CD8-positive, alpha-beta memory T cell (primary cell): ENCODE measurements around the gene NUBPL. TPM values are rescaled to one million over a fixed set of nuclear protein-coding genes. Genes with fewer than 3 reads are reported as not detected.
"Not testable (repeated sequence)": the region's sequence is repeated elsewhere in the genome, so short reads cannot be mapped to it uniquely, and the experiment has no call there.

ENCODE experiments used
- CTCF ChIA-PET: fragments of 350-600 bp; sonication (Branson Sonifier 250); formaldehyde crosslinking; loops from one replicate; lab custom pipeline; 2021; ENCODE audit warnings: antibody characterized with exemption; lab: Charles Lee
- POLR2A ChIA-PET: fragments of 350-600 bp; sonication (Branson Sonifier 250); formaldehyde crosslinking; loops from one replicate; lab custom pipeline; 2021; ENCODE audit warnings: antibody characterized with exemption; lab: Charles Lee
- DNase-seq, 5 donors: peaks; one replicate each; pipeline versions ENCODE4 v3.0.0 to v3.0.0-alpha.2; 2020 to 2022; ENCODE audit warnings: mixed read lengths in 1 of 5
- H3K27ac ChIP-seq: one replicate; pipeline ENCODE4 v1.7.0; 2013; ENCODE audit warnings: low read depth, mild to moderate bottlenecking, low read length, moderate library complexity
- H3K27me3 ChIP-seq: 2 replicates; pipeline ENCODE4 v1.7.0; 2013; ENCODE audit warnings: low read length, mild to moderate bottlenecking; ENCODE audit not compliant: insufficient read depth, poor library complexity, severe bottlenecking
- H3K36me3 ChIP-seq: 2 replicates; pipeline ENCODE4 v1.7.0; 2013; ENCODE audit warnings: mild to moderate bottlenecking, low read length, moderate library complexity; ENCODE audit not compliant: insufficient read depth
- H3K4me1 ChIP-seq: 2 replicates; pipeline ENCODE4 v1.7.0; 2013; ENCODE audit warnings: mild to moderate bottlenecking, low read length, moderate library complexity; ENCODE audit not compliant: insufficient read depth
- H3K4me3 ChIP-seq: 2 replicates; pipeline ENCODE4 v1.7.0; 2013; ENCODE audit warnings: mild to moderate bottlenecking, low read length
- H3K9me3 ChIP-seq: 2 replicates; pipeline ENCODE4 v1.7.0; 2013; ENCODE audit warnings: mild to moderate bottlenecking, low read length
- H3K27ac Mint-ChIP-seq, 8 donors: one replicate each; pipeline ENCODE4 v1.8.0; 2020 to 2021; ENCODE audit warnings: mixed read lengths in 8 of 8, mild to moderate bottlenecking in 6 of 8, inconsistent platforms in 3 of 8, moderate library complexity in 3 of 8
- H3K27me3 Mint-ChIP-seq, 2 donors: one replicate each; pipeline ENCODE4 v1.8.0; 2020 to 2021; ENCODE audit warnings: mixed read lengths in 2 of 2, mild to moderate bottlenecking in 1 of 2, moderate library complexity in 1 of 2
- H3K36me3 Mint-ChIP-seq, 3 donors: one replicate each; pipeline ENCODE4 v1.8.0; 2020 to 2021; ENCODE audit warnings: mixed read lengths in 3 of 3, inconsistent platforms in 1 of 3, mild to moderate bottlenecking in 1 of 3
- H3K4me1 Mint-ChIP-seq, 3 donors: one replicate each; pipeline ENCODE4 v1.8.0; 2020 to 2021; ENCODE audit warnings: mixed read lengths in 3 of 3, inconsistent platforms in 1 of 3, mild to moderate bottlenecking in 1 of 3
- H3K4me3 Mint-ChIP-seq, 7 donors: one replicate each; pipeline ENCODE4 v1.8.0; 2020 to 2021; ENCODE audit warnings: mixed read lengths in 7 of 7, mild to moderate bottlenecking in 6 of 7, moderate library complexity in 4 of 7, inconsistent platforms in 2 of 7
- H3K9me3 Mint-ChIP-seq, 5 donors: one replicate each; pipeline ENCODE4 v1.8.0; 2020 to 2022; ENCODE audit warnings: mixed read lengths in 5 of 5, mild to moderate bottlenecking in 3 of 5, moderate library complexity in 2 of 5, inconsistent platforms in 1 of 5
- polyA plus RNA-seq: library from polyadenylated mRNA; unstranded; fragments of 300-500 nt; fragmentation: Illumina TruSeq; gene quantifications from one replicate; pipeline ENCODE4 v1.2.3, GENCODE V29; 2021
- total RNA-seq, 2 experiments: library from RNA; stranded (reverse); gene quantifications; one replicate each; pipeline ENCODE4 v1.2.3, GENCODE V29; 2021

The NUBPL gene
- total and polyA plus RNA-seq, 3 experiments from 2014 or later, result 5.2 to 13.0 (median 10.9) TPM

DNA sequence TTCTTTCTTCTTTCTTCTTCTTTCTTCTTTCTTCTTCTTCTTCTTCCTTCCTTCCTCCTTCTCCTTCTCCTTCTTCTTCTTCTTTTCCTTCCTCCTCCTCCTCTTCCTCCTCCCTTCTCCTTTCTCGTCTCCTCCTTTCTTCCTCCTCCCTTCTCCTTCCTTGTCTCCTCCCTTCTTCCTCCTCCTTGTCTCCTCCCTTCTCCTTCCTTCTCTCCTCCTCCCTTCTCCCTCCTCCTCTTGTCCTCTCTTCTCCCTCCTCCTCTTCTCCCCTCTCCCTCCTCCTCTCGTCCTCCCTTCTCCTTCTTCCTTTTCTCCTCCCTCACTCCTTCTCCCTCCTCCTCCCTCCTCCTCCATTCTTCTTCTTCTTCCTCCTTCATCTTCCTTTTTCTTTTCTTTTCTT, 44.5 kb downstream of the NUBPL start:
- Mint-ChIP-seq H3K27me3 (no peaks in the 10 kb centered on the region), H3K36me3 (peaks cover 2 to 72% (median 33%) of the 10 kb centered on the region in 3 donors), H3K4me1 (peaks cover 0 to 5% (median 0%) of the 10 kb centered on the region in 3 donors), H3K4me3 (no peak overlapping the region), H3K9me3 (peaks cover 9 to 47% (median 10%) of the 10 kb centered on the region in 5 donors), H3K27ac (no peak overlapping the region)
- no peaks in the 10 kb centered on the region for H3K4me1 ChIP-seq
- H3K9me3 ChIP-seq, result no peaks in the 10 kb centered on the region
- H3K27ac ChIP-seq, result no peak overlapping the region
- no peak overlapping the region for H3K4me3 ChIP-seq
- no peaks in the 10 kb centered on the region for H3K36me3 ChIP-seq
- no peaks in the 10 kb centered on the region for H3K27me3 ChIP-seq
- no peak for DNase-seq
- CTCF ChIA-PET, result no interaction called here
- POLR2A ChIA-PET, result no interaction called here

DNA sequence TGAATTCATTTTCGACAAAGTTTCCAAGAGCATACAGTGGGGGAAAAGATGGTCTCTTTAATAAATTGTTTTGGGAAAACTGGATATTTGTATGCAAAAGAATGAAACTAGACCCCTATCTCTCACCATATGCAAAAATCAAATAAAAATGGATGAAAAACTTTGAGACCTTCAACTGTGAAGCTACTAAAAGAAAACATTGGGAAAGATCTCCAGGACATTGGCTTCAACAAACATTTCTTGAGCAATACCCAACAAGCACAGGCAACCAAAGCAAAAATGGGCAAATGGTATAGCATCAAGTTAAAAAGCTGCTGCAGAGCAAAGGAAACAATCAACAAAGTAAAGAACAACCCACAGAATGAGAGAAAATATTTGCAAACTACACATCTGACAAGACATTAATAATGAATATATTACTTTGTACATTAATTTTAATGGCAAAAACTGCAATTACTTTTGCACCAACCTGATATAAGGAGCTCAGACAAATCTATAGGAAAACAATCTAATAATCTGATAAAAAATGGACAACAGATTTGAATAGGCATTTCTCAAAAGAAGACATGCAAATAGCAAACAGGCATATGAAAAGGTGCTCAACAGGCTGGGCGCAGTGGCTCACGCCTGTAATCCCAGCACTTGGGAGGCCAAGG, 50.7 kb downstream of the NUBPL start:
- CTCF ChIA-PET, result no interaction called here
- Histone ChIP-seq H3K27ac (no peak overlapping the region), H3K4me3 (no peak overlapping the region), H3K36me3 (no peaks in the 10 kb centered on the region), H3K9me3 (no peaks in the 10 kb centered on the region), H3K4me1 (no peaks in the 10 kb centered on the region), H3K27me3 (no peaks in the 10 kb centered on the region)
- peaks cover 5 to 6% (median 6%) of the 10 kb centered on the region in 3 donors for H3K4me1 Mint-ChIP-seq
- DNase-seq, result no peak
- H3K4me3 Mint-ChIP-seq, result no peak overlapping the region
- no peak overlapping the region for H3K27ac Mint-ChIP-seq
- POLR2A ChIA-PET, result no interaction called here
- H3K36me3 Mint-ChIP-seq, result peaks cover 8 to 69% (median 20%) of the 10 kb centered on the region in 3 donors
- H3K9me3 Mint-ChIP-seq, result peaks cover 9 to 68% (median 25%) of the 10 kb centered on the region in 5 donors
- no peaks in the 10 kb centered on the region for H3K27me3 Mint-ChIP-seq

DNA sequence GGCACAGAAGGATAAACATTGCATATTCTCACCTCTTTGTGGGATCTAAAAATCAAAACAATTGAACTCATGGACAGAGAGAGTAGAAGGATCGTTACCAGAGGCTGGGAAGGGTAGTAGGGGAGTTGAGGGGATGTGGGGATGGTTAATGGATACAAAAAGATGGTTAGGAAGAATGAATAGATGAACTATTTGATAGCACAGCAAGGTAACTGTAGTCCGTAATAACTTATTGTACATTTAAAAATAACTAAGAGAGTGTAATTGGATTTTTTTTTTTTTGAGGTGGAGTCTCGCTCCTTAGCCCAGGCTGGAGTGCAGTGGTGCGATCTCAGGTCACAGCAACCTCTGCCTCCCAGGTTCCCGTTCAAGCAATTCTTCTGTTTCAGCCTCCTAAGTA, 52.0 kb downstream of the NUBPL start:
- Mint-ChIP-seq H3K27me3 (no peaks in the 10 kb centered on the region), H3K4me1 (peaks cover 0 to 12% (median 10%) of the 10 kb centered on the region in 3 donors), H3K27ac (no peak overlapping the region), H3K36me3 (peaks cover 8 to 70% (median 21%) of the 10 kb centered on the region in 3 donors), H3K4me3 (peak overlapping the region in 1 of 7 donors; percentile 8), H3K9me3 (peaks cover 17 to 68% (median 30%) of the 10 kb centered on the region in 5 donors)
- no peak overlapping the region for H3K27ac ChIP-seq
- no peaks in the 10 kb centered on the region for H3K4me1 ChIP-seq
- no peaks in the 10 kb centered on the region for H3K27me3 ChIP-seq
- H3K9me3 ChIP-seq, result no peaks in the 10 kb centered on the region
- CTCF ChIA-PET, result no interaction called here
- no peak for DNase-seq
- H3K36me3 ChIP-seq, result no peaks in the 10 kb centered on the region
- POLR2A ChIA-PET, result no interaction called here
- no peak overlapping the region for H3K4me3 ChIP-seq

DNA sequence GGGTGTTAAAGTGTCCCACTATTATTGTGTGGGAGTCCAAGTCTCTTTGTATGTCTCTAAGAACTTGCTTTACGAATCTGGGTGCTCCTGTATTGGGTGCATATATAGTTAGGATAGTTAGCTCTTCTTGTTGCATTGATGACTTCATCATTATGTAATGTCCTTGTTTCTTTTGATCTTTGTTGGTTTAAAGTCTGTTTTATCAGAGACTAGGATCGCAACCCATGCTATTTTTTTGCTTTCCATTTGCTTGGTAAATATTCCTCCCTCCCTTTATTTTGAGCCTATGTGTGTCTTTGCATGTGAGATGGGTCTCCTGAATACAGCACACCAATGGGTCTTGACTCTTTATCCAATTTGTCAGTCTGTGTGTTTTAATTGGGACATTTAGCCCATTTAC, 57.7 kb downstream of the NUBPL start:
- peaks cover 24 to 87% (median 69%) of the 10 kb centered on the region in 3 donors for H3K36me3 Mint-ChIP-seq
- H3K4me3 Mint-ChIP-seq, H3K36me3 ChIP-seq, H3K27ac ChIP-seq, H3K27me3 ChIP-seq, H3K4me3 ChIP-seq, H3K4me1 ChIP-seq, H3K27me3 Mint-ChIP-seq, DNase-seq, H3K9me3 ChIP-seq, H3K27ac Mint-ChIP-seq, CTCF ChIA-PET, POLR2A ChIA-PET: not testable (repeated sequence)
- H3K4me1 Mint-ChIP-seq, result peaks cover 0 to 24% (median 10%) of the 10 kb centered on the region in 3 donors
- H3K9me3 Mint-ChIP-seq, result peaks cover 26 to 78% (median 60%) of the 10 kb centered on the region in 5 donors

DNA sequence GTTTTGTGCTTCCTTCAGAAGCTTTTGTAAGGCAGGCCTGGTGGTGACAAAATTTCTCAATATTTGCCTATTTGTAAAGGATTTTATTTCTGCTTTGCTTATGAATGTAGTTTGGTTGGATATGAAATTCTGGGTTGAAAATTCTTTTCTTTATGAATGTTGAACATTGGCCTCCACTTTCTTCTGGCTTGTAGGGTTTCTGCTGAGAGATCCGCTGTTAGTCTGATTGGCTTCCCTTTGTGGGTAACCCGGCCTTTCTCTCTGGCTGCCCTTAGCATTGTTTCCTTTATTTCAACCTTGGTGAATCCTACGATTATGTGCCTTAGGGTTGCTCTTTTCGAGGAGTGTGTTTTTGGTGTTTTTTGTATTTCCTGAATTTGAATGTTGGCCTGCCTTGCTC, 58.2 kb downstream of the NUBPL start:
- Mint-ChIP-seq H3K27ac (no peak overlapping the region), H3K27me3 (no peaks in the 10 kb centered on the region), H3K36me3 (peaks cover 28 to 92% (median 72%) of the 10 kb centered on the region in 3 donors), H3K9me3 (peaks cover 29 to 82% (median 64%) of the 10 kb centered on the region in 5 donors), H3K4me1 (peaks cover 0 to 27% (median 10%) of the 10 kb centered on the region in 3 donors), H3K4me3 (no peak overlapping the region)
- Histone ChIP-seq H3K4me1 (no peaks in the 10 kb centered on the region), H3K27me3 (no peaks in the 10 kb centered on the region), H3K9me3 (no peaks in the 10 kb centered on the region), H3K27ac (no peak overlapping the region), H3K36me3 (no peaks in the 10 kb centered on the region), H3K4me3 (no peak overlapping the region)
- ChIA-PET CTCF (no interaction called here), POLR2A (no interaction called here)
- no peak for DNase-seq

DNA sequence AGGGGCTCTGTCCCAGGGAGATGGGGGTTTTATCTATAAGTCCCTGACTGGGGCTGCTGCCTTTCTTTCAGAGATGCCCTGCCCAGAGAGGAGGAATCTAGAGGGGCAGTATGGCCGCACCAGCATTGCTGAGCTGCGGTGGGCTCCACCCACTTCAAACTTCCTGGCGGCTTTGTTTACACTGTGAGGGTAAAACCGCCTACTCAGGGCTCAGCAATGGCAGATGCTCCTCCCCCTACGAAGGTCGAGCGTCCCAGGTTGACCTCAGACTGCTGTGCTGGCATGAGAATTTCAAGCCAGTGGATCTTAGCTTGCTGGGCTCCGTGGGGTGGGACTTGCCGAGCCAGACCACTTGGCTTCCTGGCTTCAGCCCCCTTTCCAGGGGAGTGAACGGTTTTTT, 59.7 kb downstream of the NUBPL start:
- H3K4me3 Mint-ChIP-seq, POLR2A ChIA-PET, H3K4me3 ChIP-seq, H3K27ac Mint-ChIP-seq, H3K27me3 Mint-ChIP-seq, H3K9me3 ChIP-seq, DNase-seq, H3K4me1 ChIP-seq, H3K36me3 ChIP-seq, H3K27me3 ChIP-seq, H3K27ac ChIP-seq: not testable (repeated sequence)
- peaks cover 35 to 89% (median 72%) of the 10 kb centered on the region in 3 donors for H3K36me3 Mint-ChIP-seq
- H3K9me3 Mint-ChIP-seq, result peaks cover 33 to 74% (median 61%) of the 10 kb centered on the region in 5 donors
- CTCF ChIA-PET, result interaction anchor here (1.2 kb wide), 1 partner anchor 25 kb away, joined by 4 read pairs; no protein-coding TSS in a partner anchor
- H3K4me1 Mint-ChIP-seq, result peaks cover 0 to 28% (median 13%) of the 10 kb centered on the region in 3 donors

DNA sequence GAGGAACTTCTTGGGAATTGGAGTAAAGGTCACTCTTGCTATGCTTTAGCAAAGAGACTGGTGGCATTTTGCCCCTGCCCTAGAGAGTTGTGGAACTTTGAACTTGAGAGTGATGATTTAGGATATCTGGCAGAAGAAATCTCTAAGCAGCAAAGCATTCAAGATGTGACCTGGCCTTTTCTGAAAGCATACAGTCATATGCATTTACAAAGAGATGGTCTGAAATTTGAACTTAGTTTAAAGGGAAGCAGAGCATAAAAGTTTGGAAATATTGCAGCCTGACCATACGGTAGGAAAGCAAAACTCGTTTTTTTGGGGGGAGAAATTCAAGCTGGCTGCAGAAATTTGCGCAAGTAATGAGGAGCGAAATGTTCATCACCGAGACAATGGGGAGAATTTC, 60.9 kb downstream of the NUBPL start:
- Mint-ChIP-seq H3K4me1 (peaks cover 0 to 21% (median 5%) of the 10 kb centered on the region in 3 donors), H3K4me3 (no peak overlapping the region), H3K27me3 (no peaks in the 10 kb centered on the region), H3K36me3 (peaks cover 30 to 83% (median 66%) of the 10 kb centered on the region in 3 donors), H3K27ac (no peak overlapping the region), H3K9me3 (peaks cover 31 to 64% (median 57%) of the 10 kb centered on the region in 5 donors)
- CTCF ChIA-PET, result no interaction called here
- Histone ChIP-seq H3K27ac (no peak overlapping the region), H3K4me3 (no peak overlapping the region), H3K36me3 (no peaks in the 10 kb centered on the region), H3K9me3 (no peaks in the 10 kb centered on the region), H3K27me3 (no peaks in the 10 kb centered on the region), H3K4me1 (no peaks in the 10 kb centered on the region)
- DNase-seq, result no peak
- POLR2A ChIA-PET, result no interaction called here

DNA sequence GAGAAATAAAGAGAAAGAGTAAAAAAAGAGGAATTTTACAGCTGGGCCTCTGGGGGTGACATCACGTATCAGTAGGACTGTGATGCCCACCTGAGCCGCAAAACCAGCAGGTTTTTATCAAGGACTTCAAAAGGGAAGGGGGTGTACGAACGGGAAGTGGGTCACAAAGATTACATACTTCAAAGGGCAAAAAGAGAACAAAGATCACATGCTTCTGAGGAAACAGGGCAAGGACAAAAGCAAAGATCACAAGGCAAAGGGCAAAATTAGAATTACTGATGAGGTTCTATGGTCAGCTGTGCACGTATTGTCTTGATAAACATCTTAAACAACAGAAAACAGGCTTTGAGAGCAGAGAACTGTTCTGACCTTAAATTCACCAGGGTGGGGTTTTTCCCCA, 91.7 kb downstream of the NUBPL start:
- H3K9me3 ChIP-seq, H3K27ac ChIP-seq, H3K4me3 ChIP-seq, H3K27me3 Mint-ChIP-seq, H3K4me1 Mint-ChIP-seq, H3K4me1 ChIP-seq, DNase-seq, H3K27me3 ChIP-seq, H3K36me3 ChIP-seq, CTCF ChIA-PET, H3K27ac Mint-ChIP-seq, H3K4me3 Mint-ChIP-seq, POLR2A ChIA-PET: not testable (repeated sequence)
- peaks cover 20 to 74% (median 43%) of the 10 kb centered on the region in 3 donors for H3K36me3 Mint-ChIP-seq
- H3K9me3 Mint-ChIP-seq, result peaks cover 30 to 59% (median 38%) of the 10 kb centered on the region in 5 donors
